Breast epithelium (tissue), 4 donors: ENCODE measurements around the gene WWOX. TPM values are rescaled to one million over a fixed set of nuclear protein-coding genes. Genes with fewer than 3 reads are reported as not detected.

Experiments
- DNase-seq, 2 donors: peaks; one replicate each; pipeline ENCODE4 v3.0.0-alpha.2; 2019; ENCODE audit warnings: low spot score in 2 of 2
- H3K27ac ChIP-seq, 2 donors: fragments of 200-600 bp; sonication (generic) in 1 of 2; one replicate each; pipeline ENCODE4 v1.5.1; 2016 to 2019; ENCODE audit warnings: mild to moderate bottlenecking in 1 of 2
- H3K27me3 ChIP-seq, 2 donors: fragments of 200-600 bp; sonication (generic) in 1 of 2; one replicate each; pipeline versions ENCODE4 v1.5.1 to v1.6.0; 2017 to 2019; ENCODE audit warnings: control low read depth in 1 of 2, mild to moderate bottlenecking in 1 of 2
- H3K36me3 ChIP-seq: fragments of 200-600 bp; one replicate; pipeline ENCODE4 v1.5.1; 2019
- H3K4me1 ChIP-seq, 2 donors: fragments of 200-600 bp; sonication (generic); one replicate each; pipeline ENCODE4 v1.5.1; 2016 to 2019; ENCODE audit warnings: control low read depth in 1 of 2
- H3K4me3 ChIP-seq, 3 donors: fragments of 200-600 bp; sonication (generic); 1 replicate in 2 of 3; 2 replicates in 1 of 3; pipeline ENCODE4 v1.5.1; 2016 to 2019; ENCODE audit warnings: mild to moderate bottlenecking in 3 of 3, moderate library complexity in 2 of 3
- H3K9me3 ChIP-seq, 2 donors: fragments of 200-600 bp; sonication (generic) in 1 of 2; one replicate each; pipeline ENCODE4 v1.5.1; 2016 to 2019; ENCODE audit warnings: control low read depth in 1 of 2
- CTCF ChIP-seq, 3 donors: fragments of 450-650 bp; IDR thresholded peaks; one replicate each; pipeline ENCODE4 v1.5.1; 2016 to 2017; ENCODE audit warnings: antibody characterized with exemption in 3 of 3, mild to moderate bottlenecking in 3 of 3, moderate library complexity in 3 of 3
- POLR2A ChIP-seq: fragments of 450-650 bp; IDR thresholded peaks from one replicate; pipeline ENCODE4 v1.6.1; 2016; ENCODE audit warnings: antibody characterized with exemption, mild to moderate bottlenecking, moderate library complexity
- POLR2AphosphoS5 ChIP-seq, 3 donors: sonication (generic); formaldehyde crosslinking; IDR thresholded peaks; one replicate each; pipeline ENCODE4 v1.6.1; 2017; ENCODE audit warnings: antibody characterized with exemption in 3 of 3
- intact Hi-C: fragments of 100-400 bp; cut with DNase I; formaldehyde crosslinking; loops from one replicate; pipeline ENCODE4 v1.15.1; 2023; ENCODE audit warnings: low total_unique reads
- total RNA-seq, 3 donors: library from RNA; depleted of rRNA; stranded (reverse); fragments of >200 nt; gene quantifications; one replicate each; pipeline ENCODE4 v1.1.0, GENCODE V29; 2016

WWOX gene
- total RNA-seq, 3 donors from 2014 or later: 42.9 to 73.6 (median 43.4) TPM

- H3K4me3 ChIP-seq: no peak overlapping the region
- no peaks in the 10 kb centered on the region for H3K4me1 ChIP-seq
- intact Hi-C loops: no loop called here
- H3K9me3 ChIP-seq: no peaks in the 10 kb centered on the region
- TF ChIP-seq CTCF (IDR thresholded peaks at IDR 0.05): no peak
- no peak for TF ChIP-seq POLR2A
- TF ChIP-seq POLR2AphosphoS5 (IDR thresholded peaks at IDR 0.05): no peak
- no peaks in the 10 kb centered on the region for H3K27me3 ChIP-seq
- H3K27ac ChIP-seq: no peak overlapping the region
- H3K36me3 ChIP-seq: no peaks in the 10 kb centered on the region
- DNase-seq: no peak
These were observed 1032.0 kb downstream of the WWOX start for GRCh38 chr16:79131321-79132075.

GRCh38 chr16:79132701-79133100, 1033.2 kb downstream of the WWOX start:
- Histone ChIP-seq H3K4me3 (no peak overlapping the region), H3K4me1 (no peaks in the 10 kb centered on the region), H3K9me3 (no peaks in the 10 kb centered on the region), H3K27me3 (no peaks in the 10 kb centered on the region), H3K36me3 (no peaks in the 10 kb centered on the region), H3K27ac (peak overlapping the region in 1 of 2 donors; percentile 58)
- no peak for TF ChIP-seq POLR2AphosphoS5 (IDR thresholded peaks at IDR 0.05)
- no peak for TF ChIP-seq POLR2A
- TF ChIP-seq CTCF (IDR thresholded peaks at IDR 0.05): no peak
- DNase-seq: no peak
- intact Hi-C loops: no loop called here

DNA sequence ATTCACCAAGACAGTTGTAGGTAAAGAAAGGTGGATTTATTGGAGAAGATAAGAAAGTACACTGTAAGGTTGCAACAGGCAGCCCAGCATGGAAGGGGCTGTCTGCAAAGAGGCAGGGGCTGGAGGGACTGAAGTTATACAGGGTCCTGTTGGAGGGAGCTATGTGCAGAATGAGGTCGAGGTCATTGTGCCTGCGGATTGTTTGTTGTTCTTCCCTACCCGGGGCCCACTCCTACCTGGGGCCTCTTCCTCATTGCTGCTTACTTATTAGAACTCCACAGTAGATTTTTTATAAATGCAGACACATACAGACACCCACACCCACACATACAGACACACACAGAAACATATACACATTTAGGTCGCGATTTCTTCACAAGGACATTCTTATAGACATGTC, 1034.8 kb downstream of the WWOX start:
- no peak for DNase-seq
- H3K9me3 ChIP-seq: no peaks in the 10 kb centered on the region
- H3K4me1 ChIP-seq: no peaks in the 10 kb centered on the region
- H3K36me3 ChIP-seq: no peaks in the 10 kb centered on the region
- TF ChIP-seq POLR2AphosphoS5 (IDR thresholded peaks at IDR 0.05) (no peak), CTCF (IDR thresholded peaks at IDR 0.05) (no peak), POLR2A (no peak)
- H3K4me3 ChIP-seq: no peak overlapping the region
- intact Hi-C loops: no loop called here
- H3K27me3 ChIP-seq: no peaks in the 10 kb centered on the region
- no peak overlapping the region for H3K27ac ChIP-seq

DNA sequence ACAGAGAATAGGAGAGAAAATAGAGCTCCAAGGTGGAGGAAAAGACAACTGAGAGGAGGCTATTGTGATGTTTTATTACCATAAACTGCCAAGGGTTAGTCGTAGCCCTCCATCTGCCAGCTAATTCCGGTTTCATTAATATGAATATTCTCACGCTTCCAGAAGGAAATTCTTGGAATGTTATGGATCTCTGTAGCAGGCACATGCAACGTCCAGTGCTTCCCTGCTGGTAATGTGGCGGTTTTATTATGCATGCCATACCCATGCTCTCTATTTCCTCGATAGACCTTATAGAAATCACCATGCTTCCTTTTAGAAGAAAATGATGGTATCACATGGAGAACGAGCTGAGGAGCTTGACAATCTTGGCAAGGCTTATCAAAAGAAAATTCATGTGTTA, 1037.5 kb downstream of the WWOX start:
- no peak for TF ChIP-seq POLR2A
- TF ChIP-seq POLR2AphosphoS5 (IDR thresholded peaks at IDR 0.05): no peak
- no peak for TF ChIP-seq CTCF (IDR thresholded peaks at IDR 0.05)
- Histone ChIP-seq H3K36me3 (no peaks in the 10 kb centered on the region), H3K9me3 (no peaks in the 10 kb centered on the region), H3K4me3 (no peak overlapping the region), H3K27ac (no peak overlapping the region), H3K27me3 (no peaks in the 10 kb centered on the region), H3K4me1 (no peaks in the 10 kb centered on the region)
- DNase-seq: no peak
- intact Hi-C loops: no loop called here

GRCh38 chr16:79137426-79137939, 1038.0 kb downstream of the WWOX start:
- H3K36me3 ChIP-seq: no peaks in the 10 kb centered on the region
- no peaks in the 10 kb centered on the region for H3K9me3 ChIP-seq
- DNase-seq: no peak
- no peaks in the 10 kb centered on the region for H3K4me1 ChIP-seq
- no peaks in the 10 kb centered on the region for H3K27me3 ChIP-seq
- H3K4me3 ChIP-seq: no peak overlapping the region
- no peak for TF ChIP-seq POLR2A
- no peak for TF ChIP-seq POLR2AphosphoS5 (IDR thresholded peaks at IDR 0.05)
- no peak for TF ChIP-seq CTCF (IDR thresholded peaks at IDR 0.05)
- no peak overlapping the region for H3K27ac ChIP-seq
- intact Hi-C loops: no loop called here
